NCI-H82 treated with DMSO at 0.1 percent for 48 hours (cell line): ENCODE measurements around the gene CRYGN.

Experiments
- DNase-seq: peaks from one replicate; lab custom pipeline; 2025; ENCODE audit not compliant: unreplicated experiment; lab: John Stamatoyannopoulos, UW

Gene CRYGN

GRCh38 chr7:151381348-151382078 is 58.4 kb downstream of the CRYGN start:
- DNase-seq = no peak

- no peak for DNase-seq
These were observed 58.9 kb downstream of the CRYGN start for GRCh38 chr7:151381098-151381347.

- DNase-seq = no peak
These were observed 59.5 kb downstream of the CRYGN start for GRCh38 chr7:151380199-151381097.

- no peak for DNase-seq
These were observed 60.3 kb downstream of the CRYGN start for GRCh38 chr7:151379534-151380198.

- DNase-seq = no peak
These were observed 60.8 kb downstream of the CRYGN start for GRCh38 chr7:151379193-151379520.
